Anterior cingulate cortex (tissue), 58 donors: ENCODE measurements around the gene ZNF425.
"Not testable (repeated sequence)": the region's sequence is repeated elsewhere in the genome, so short reads cannot be mapped to it uniquely, and the experiment has no call there.

Experiments used
- DNase-seq, 58 donors: peaks; one replicate each; lab custom pipeline; 2025; lab: John Stamatoyannopoulos, UW

Gene ZNF425

DNA sequence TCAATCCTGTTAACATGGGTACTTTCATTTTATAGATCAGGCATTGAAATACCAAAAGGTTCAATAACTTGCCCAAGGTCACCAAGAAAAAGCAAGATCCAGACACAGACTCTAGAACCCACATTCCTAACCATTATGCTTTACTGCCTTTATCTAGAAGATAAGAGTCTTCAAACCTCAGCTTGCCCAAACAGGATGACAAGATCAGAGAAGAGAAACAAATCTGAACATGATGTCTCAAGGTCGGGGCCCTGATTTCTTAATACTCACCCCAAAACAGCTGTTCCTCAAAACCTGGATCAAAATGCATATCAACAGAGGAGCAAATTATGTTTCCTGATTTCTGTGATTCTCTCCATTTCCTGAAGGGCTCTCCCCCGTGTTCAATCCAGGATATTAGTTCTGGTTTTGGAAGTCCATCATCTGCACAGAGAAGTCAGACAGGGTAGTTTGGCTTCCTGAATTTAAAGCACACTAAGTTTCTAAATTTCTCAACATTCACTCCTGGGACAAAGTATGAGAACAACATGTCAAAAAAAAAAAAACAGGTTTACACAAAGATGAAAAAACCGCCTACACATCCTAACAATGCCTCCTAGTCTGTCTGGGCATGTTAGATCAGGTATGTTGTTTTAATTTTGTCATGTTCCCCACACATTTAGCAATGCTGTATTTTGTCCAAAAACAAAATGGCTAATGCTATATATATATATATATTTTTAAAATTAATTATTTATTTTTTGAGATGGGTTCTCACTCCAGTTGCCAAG lies 51.8 kb downstream of the ZNF425 start:
- DNase-seq, result no peak

DNA sequence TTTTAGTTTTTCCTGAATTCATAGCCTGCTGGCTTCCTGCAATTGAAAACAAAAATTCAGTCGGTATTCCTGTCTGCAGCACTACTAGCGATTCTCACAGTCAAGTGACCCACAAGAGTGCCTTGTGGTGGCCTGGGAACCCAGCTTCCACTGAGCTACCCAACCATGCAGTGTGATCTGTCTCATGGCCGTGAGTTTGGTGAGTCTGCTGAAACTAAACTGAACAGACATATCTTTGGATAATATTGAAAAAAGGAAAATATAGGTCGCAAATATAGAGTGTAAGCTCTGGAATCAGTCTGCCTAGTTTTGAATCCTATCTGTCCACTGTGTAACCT lies 53.7 kb downstream of the ZNF425 start:
- no peak for DNase-seq

DNA sequence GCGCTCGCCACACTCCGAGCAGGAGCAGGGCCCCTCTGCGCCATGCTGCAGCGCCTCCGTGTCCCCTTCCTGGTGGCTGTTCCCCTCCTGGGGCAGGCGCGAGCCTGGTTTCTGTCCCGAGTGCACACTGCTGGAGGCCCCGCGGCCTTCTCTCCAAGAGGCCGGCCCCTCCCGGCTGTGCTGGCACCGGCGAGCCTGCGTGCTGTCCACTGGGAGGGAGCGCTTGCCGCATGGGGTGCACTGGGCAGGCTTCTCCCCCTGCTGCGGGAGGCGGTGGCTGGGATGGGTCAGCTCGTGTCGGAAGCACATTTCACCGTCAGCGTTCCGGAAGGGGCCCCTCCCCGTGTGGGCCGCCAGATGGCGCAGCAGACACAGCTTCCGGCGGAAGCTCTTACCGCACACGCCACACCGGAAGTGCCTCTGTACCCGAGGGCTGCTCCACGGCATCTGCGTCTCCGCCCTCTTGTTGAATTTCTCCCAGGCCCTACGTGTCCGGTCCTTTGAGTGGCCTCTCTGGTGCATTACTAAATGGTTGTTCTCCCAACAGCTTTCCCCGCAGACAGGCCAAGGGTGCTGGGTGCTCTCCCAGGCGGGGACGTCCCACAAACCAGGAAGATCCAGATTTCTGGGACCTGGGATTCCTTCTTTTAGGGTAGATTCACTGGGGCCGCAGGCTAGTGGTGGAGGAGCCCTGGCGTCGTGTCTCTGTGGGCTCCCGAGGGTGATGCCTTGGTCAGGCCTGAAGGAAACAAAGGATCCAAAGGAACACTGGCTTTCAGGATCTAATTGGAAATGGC lies 54.3 kb downstream of the ZNF425 start:
- no peak for DNase-seq

DNA sequence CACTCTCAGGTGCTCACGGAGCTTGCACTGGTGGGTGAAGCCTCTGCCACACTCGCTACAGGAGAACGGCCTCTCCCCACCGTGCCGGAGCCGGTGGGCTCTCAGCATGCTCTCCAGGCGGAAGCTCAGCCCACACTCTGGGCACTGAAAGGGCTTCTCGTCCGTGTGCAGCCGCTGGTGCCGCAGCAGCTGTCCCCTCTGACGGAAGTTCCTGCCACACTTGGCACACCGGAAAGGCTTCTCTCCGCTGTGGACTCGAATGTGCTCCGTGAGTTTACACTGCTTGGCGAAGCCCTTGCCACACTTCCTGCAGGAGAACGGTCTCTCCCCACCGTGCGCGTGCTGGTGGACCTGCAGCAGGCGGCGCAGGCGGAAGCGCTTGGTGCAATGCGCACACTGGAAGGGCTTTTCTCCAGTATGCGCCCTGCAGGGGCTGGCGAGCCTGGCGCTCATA lies 54.9 kb downstream of the ZNF425 start:
- no peak for DNase-seq

DNA sequence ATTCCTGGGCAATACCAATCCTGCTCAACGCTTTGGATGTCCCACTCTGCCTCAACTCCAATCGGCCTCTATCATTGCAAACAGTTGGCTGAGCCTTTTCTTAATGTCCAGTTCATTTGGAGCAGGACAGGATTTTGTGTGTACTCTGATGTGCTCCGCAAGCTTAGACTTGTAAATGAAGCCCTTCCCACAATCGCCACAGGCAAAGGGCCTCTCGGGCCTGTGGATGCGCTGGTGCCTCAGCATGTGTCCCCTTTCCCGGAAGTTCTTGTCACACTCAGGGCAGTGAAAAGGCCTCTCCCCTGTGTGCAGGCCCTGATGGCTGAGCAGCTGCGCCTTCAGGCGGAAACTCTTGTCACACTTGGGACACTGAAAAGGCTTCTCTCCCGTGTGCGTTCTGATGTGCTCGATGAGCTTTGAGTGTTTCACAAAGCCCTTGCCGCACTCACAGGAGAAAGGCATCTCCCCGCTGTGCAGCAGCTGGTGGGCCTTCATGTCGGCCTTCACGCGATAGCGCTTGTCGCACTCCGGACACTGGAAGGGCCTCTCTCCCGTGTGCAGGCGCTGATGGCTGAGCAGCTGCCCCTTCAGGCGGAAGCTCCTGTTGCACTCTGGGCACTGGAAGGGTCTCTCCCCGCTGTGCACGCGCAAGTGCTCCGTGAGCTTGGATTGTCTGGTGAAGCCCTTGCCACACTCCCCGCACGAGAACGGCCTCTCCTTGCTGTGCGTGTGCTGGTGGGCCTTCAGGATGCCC lies 55.6 kb downstream of the ZNF425 start:
- no peak for DNase-seq

DNA sequence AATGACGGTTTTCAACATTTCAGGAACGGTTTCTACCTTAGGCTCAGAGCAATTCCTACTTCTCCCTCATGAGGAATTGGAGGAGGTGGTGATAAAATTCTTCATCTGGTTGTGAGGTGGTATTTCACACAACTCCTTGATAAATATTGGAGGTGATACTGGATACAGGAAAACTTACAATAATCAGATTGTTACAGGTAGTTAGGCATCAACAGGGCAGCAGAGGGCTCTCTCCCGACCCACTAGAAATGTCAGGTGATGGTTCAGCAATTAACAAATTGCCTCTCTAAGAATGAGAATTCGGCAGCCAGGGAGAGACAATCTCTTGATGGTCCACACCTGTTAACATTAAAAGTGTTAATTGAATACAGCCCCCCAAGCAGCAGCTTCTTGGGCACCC lies 58.3 kb downstream of the ZNF425 start:
- no peak for DNase-seq

DNA sequence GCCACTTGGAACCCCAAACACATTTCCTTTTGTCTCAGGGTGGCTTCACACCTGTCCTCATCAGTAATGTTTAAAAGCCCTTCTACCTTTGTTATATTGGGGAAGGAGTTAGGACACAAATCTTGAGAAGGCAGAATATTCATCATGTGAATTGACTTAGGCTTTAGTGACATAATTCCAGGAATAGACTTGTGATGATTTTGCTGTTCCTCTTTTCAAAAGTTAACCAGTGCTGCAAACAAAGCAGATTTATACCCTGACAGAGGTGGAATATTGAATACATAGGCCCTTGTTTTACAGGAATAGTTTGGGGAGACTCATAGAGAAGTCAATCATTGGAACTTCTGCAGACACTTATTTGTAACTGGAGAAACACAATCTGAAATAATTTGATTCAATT lies 62.6 kb downstream of the ZNF425 start:
- DNase-seq, result no peak

DNA sequence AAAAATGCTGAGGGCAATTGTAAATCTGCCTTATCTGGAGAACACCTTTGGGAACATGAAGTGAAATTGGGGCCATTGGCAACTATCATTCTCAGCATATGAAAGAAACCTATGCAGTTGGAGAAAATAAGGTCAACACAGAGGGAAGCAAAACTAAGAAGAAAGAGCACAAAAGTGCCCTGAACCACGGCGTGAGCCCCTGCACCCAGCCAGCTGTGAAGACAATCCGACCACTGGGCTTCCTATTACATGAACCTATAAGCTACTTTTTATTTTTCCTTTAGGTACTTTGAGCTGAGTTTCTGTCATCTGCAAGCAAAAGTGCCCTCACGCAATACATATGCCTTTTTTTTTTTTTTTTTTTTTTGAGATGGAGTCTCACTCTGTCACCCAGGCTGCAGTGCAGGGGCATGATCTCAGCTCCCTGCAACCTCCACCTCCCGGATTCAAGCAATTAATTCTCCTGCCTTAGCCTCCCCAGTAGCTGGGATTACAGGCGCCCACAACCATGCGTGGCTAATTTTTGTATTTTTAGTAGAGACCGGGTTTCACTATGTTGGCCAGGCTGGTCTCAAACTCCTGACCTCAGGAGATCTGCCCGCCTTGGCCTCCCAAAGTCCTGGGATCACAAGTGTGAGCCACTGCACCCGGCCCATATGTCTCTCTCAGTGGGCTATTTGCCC lies 63.8 kb downstream of the ZNF425 start:
- not testable (repeated sequence) for DNase-seq

DNA sequence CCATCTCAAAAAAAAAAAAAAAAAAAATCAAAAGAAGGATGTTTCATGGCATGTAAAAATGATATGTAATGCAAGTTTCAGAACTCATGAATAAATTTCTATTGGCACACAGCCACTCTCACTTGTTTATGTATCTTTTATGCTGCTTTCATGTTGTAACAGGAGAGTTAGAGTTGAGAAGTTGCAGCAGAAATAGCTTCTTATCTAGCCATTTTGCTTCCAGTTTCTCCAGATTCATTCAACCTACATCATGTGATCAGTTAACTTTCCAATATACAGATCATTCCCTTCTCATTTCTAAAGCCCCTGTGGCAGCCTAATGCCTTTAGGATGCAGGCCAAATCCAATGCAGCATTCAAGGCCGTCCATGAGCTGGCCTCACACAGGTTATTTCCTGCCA lies 66.0 kb downstream of the ZNF425 start:
- DNase-seq, result no peak

DNA sequence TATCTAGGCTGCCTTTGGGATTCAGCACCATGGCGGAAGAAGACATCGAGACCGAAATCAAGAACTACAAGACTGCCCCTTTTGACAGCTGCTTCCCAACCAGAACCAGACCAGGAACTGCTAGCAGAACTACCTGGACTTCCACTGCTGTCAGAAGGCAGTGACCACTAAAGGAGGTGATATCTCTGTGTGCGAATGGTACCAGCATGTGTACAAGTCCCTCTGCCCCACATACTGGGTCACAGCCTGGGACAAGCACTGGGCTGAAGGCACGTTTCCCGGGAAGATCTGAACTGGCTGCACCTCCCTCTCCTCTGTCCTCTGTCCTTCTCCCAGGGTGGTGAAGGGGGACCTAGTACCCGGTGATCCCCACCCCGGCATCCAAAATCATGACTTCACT lies 72.2 kb downstream of the ZNF425 start:
- no peak for DNase-seq

DNA sequence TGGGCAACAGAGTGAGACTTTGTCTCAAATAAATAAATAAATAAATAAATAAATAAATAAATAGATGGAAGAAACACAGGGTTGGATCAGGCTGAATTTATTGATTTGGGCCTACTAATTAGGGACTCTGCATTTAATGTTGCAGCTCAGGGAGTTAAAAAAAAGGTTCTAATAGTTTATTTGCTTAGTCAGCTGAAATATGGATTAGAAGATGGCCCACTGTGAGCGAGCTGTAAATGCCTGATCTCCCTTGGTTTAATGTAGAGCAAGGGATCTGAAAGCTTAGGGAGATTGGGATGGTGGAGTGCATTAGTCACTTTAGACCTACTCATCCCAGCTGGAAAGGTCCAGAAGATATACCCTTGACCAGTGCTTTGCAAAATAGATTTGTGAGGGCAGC lies 72.7 kb downstream of the ZNF425 start:
- DNase-seq, result no peak
